Iris pigment epithelial cell (primary cell): ENCODE results near the gene QSOX2.

Source experiments
- DNase-seq: peaks from one replicate; pipeline ENCODE4 v3.0.0-alpha.2; 2011; ENCODE audit warnings: low read depth

Gene QSOX2

GRCh38 chr9:136203408-136204144 lies 42.0 kb downstream of the QSOX2 start:
- DNase-seq = no peak

- DNase-seq = no peak
Observed at GRCh38 chr9:136202454-136203407, 42.9 kb downstream of the QSOX2 start.

GRCh38 chr9:136201609-136202453 lies 43.8 kb downstream of the QSOX2 start:
- DNase-seq = peak; percentile 21

GRCh38 chr9:136201174-136201573 lies 44.4 kb downstream of the QSOX2 start:
- DNase-seq = no peak

GRCh38 chr9:136200424-136200823 lies 45.2 kb downstream of the QSOX2 start:
- no peak for DNase-seq

- DNase-seq = no peak
Observed at GRCh38 chr9:136199391-136200288, 46.0 kb downstream of the QSOX2 start.

- peak; percentile 45 for DNase-seq
Observed at GRCh38 chr9:136198605-136199083, 47.0 kb downstream of the QSOX2 start.

- DNase-seq = no peak
Observed at GRCh38 chr9:136197930-136198604, 47.5 kb downstream of the QSOX2 start.

GRCh38 chr9:136197084-136197875 lies 48.3 kb downstream of the QSOX2 start:
- no peak for DNase-seq

- DNase-seq = no peak
Observed at GRCh38 chr9:136196404-136197083, 49.1 kb downstream of the QSOX2 start.

GRCh38 chr9:136194540-136194939 lies 51.1 kb downstream of the QSOX2 start:
- DNase-seq = no peak

GRCh38 chr9:136193891-136194279 lies 51.7 kb downstream of the QSOX2 start:
- no peak for DNase-seq

- DNase-seq = no peak
Observed at GRCh38 chr9:136193127-136193890, 52.3 kb downstream of the QSOX2 start.

- no peak for DNase-seq
Observed at GRCh38 chr9:136192289-136193126, 53.1 kb downstream of the QSOX2 start.

- DNase-seq = no peak
Observed at GRCh38 chr9:136191960-136192286, 53.7 kb downstream of the QSOX2 start.

GRCh38 chr9:136191099-136191959 lies 54.3 kb downstream of the QSOX2 start:
- no peak for DNase-seq
